Esophagus squamous epithelium (tissue), 4 donors: ENCODE results near the gene ICAM1.

Source experiments
- CTCF ChIP-seq, 6 experiments: fragments of 450-650 bp in 4 of 6; fragments of 200-600 bp in 2 of 6; sonication (generic) in 2 of 6; IDR thresholded peaks; one replicate each; pipeline ENCODE4 v1.5.1; 2016 to 2019; ENCODE audit warnings: antibody characterized with exemption in 6 of 6, mild to moderate bottlenecking in 4 of 6, moderate library complexity in 4 of 6
- POLR2A ChIP-seq, 4 donors: fragments of 450-650 bp; IDR thresholded peaks; one replicate each; pipeline ENCODE4 v1.6.1; 2017; ENCODE audit warnings: antibody characterized with exemption in 4 of 4, mild to moderate bottlenecking in 4 of 4, moderate library complexity in 3 of 4

GRCh38 chr19:10283301-10284064 lies 12.6 kb downstream of the ICAM1 start:
- TF ChIP-seq CTCF (IDR thresholded peaks at IDR 0.05) (no peak), POLR2A (IDR thresholded peaks at IDR 0.05) (no peak)
